ENCODE data around the gene KLRF1.

The KLRF1 gene

GRCh38 chr12:9827209-9827888 is at the start of gene KLRF1:
KLRF1 (plus strand) TSS chr12:9827481; CDS start chr12:9827545, 64 bp downstream.
- DNase-seq (ENCODE audit: low read depth in 2 of 2): no peak

DNA sequence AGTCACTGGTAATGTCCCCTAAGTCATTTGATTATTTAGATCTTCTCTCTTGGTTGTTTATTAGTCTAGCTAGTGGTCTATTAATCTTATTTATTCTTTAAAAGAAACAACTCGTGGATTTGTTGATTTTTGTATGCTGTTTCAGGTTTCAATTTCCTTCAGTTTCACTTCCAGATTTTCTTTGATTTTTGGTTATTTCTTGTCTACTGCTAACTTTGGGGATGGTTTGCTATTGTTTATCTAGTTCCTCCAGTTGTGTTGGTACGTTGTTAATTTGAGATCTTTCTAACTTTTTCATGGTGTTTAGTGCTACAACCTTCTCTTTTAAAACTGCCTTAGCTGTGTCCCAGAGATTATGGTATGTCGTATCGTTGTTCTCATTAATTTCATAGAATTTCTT is 48.1 kb upstream of the KLRF1 start:
- DNase-seq (ENCODE audit: low read depth in 2 of 2): no peak

GRCh38 chr12:9781360-9781759 is 45.9 kb upstream of the KLRF1 start:
- no peak for DNase-seq (ENCODE audit: low read depth in 2 of 2)

GRCh38 chr12:9782547-9783382 is 44.5 kb upstream of the KLRF1 start:
- DNase-seq (ENCODE audit: low read depth in 2 of 2): no peak

GRCh38 chr12:9784326-9784725 is 43.0 kb upstream of the KLRF1 start:
- DNase-seq (ENCODE audit: low read depth in 2 of 2): no peak

GRCh38 chr12:9784816-9785215 is 42.5 kb upstream of the KLRF1 start:
- no peak for DNase-seq (ENCODE audit: low read depth in 2 of 2)

DNA sequence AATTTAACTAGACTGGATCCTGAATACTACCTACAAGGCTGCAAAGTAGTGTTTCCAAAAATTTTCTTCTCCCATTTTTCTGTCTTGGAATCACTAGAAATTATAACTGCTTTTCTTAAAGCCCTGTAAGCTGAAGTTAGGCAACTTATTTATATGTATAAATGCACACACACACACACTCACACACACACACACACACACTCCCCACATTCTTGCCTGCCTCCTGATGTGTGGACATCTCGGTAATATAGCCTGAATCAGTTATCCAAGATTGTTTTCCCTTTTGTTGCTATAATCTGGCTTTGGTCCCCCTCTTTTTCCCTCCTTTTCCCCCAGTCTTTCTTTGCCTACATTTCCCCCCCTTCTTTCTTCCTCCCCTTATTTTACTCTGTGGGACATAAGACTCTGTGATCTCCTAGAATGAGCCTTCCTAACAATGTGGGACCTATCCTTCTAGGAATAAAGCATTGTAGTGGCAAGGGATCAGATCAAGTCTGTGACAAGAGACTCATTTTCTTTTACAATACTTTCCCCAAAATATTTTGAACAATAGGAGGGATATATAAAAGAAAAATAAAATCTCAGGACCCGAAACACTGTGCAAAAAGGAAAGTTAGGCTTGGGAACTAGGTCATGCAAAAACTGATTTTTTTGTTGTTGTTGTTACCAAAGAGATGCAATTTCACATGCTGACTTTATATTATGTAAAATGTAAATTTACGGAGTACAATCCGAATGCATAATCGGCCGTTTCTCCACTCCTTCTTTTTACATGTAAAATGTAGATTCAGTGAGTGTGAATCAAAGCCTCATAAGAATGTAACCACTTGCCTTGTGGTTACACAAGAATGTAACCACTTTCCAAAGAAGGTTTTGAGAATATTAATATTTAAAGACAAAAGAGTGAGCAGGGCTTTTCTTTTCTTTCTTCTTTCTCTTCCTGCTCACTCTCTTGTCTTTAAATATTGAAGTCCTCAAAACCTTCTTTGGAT is 40.3 kb upstream of the KLRF1 start:
- DNase-seq (ENCODE audit: low read depth in 2 of 2): no peak

GRCh38 chr12:9792185-9792900 is 34.9 kb upstream of the KLRF1 start:
- DNase-seq (ENCODE audit: low read depth in 2 of 2): no peak

GRCh38 chr12:9792961-9793617 is 34.2 kb upstream of the KLRF1 start:
- no peak for DNase-seq (ENCODE audit: low read depth in 2 of 2)

DNA sequence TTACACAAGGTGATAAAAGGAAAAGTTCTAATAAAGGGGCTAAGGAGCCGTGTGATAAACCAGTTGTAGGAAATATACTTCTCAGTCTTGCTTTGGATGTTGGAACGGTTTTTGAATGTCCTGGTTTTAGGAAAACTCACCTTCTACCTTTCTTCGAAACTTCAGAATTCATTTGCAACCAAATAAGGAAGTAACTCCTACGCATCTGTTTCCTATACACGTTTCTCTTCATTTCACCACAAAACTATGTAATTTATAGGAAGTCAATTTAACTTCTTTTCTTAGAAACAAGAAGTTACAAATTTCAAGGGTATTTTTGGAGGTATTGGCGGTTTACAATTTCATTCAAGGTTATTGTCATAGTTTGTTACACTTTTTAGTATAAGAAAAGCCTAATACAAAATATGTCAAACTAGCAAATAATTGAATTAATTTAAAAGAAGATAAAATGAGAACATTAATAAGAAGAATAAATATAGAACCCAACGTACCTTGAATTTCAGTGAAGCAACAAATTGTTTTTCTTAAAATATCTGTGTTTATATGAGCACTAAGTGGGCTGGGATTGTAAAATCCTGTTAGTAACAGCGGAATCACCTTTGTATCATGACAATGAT is 33.4 kb upstream of the KLRF1 start:
- DNase-seq (ENCODE audit: low read depth in 2 of 2): no peak

DNA sequence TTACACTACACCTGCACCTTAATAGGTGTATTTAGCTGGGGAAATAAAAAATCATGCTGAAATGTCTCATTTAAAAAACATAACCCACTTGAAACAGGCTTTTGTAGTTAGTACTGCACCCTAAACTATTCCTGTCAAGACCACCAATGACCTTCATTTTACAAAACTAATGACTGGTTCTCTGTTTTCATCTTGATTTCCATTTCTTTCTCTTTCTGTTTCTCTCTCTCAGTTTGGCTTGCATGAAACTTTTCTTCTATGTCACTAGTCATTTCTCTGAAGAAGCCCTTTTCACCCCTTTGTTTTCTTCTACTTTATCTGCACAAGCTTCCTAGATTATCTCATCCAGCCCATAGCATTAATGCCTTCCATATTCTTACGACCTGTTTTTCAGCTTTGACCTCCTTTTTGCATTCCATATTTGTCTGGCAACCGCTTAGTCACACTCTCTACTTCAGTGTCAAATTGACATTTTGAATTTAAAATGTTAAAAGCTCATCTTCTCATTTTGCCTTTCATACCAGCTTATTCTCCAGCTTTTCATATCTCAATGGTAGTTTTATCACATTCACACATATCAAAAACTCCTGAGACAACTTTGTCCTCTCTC is 32.7 kb upstream of the KLRF1 start:
- no peak for DNase-seq (ENCODE audit: low read depth in 2 of 2)

- DNase-seq (ENCODE audit: low read depth in 2 of 2): no peak
Measured at GRCh38 chr12:9795945-9796344, 31.3 kb upstream of the KLRF1 start.

GRCh38 chr12:9796346-9796745 is 30.9 kb upstream of the KLRF1 start:
- no peak for DNase-seq (ENCODE audit: low read depth in 2 of 2)

- no peak for DNase-seq (ENCODE audit: low read depth in 2 of 2)
Measured at GRCh38 chr12:9796971-9797370, 30.3 kb upstream of the KLRF1 start.

GRCh38 chr12:9797722-9798619 is 29.3 kb upstream of the KLRF1 start:
- peak; percentile 33 to 36 for DNase-seq (ENCODE audit: low read depth in 2 of 2)

DNA sequence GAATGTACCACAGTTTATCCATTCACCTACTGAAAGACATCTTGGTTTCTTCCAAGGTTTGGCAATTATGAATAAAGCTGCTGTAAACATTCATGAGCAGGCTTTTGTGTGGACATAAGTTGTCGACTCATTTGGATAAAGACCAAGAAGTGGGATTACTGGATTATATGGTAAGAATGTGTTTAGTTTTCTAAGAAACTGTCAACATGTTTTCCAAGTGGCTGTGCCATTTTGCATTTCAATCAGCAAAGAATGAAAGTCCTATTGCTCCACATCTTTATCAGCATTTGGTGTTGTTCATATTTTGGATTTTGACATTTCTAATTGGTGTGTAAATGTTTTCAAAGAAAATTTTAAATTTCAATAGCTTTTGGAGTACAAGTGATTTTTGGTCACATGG is 27.3 kb upstream of the KLRF1 start:
- DNase-seq (ENCODE audit: low read depth in 2 of 2): no peak

- DNase-seq (ENCODE audit: low read depth in 2 of 2): no peak
Measured at GRCh38 chr12:9805883-9806282, 21.4 kb upstream of the KLRF1 start.

DNA sequence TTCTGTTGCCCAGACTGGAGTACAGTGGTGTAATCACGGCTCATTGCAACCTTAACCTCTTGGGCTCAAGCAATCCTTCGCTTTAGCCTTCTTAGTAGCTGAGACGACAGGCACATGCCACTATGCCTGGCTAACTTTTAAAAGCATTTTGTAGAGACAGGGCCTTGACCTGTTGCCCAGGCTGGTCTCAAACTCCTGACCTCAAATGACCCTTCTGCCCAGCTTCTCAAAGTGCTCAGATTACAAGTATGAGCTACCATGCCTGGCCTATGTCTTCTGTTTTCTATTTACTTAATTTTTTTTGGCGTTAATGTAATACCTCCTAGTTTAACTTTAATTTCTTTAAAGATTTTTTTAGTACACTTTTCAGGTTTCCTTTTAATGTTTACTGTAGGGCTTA is 20.6 kb upstream of the KLRF1 start:
- no peak for DNase-seq (ENCODE audit: low read depth in 2 of 2)

GRCh38 chr12:9808504-9808903 is 18.8 kb upstream of the KLRF1 start:
- no peak for DNase-seq (ENCODE audit: low read depth in 2 of 2)

Data from stimulated activated CD8-positive, alpha-beta memory T cell treated with anti-CD3 and anti-CD28 coated beads, Interleukin-2, amount 100 ng/mL, for 1 hour (primary cell).